ENCODE results near the gene TMEM131L.

TMEM131L gene

DNA sequence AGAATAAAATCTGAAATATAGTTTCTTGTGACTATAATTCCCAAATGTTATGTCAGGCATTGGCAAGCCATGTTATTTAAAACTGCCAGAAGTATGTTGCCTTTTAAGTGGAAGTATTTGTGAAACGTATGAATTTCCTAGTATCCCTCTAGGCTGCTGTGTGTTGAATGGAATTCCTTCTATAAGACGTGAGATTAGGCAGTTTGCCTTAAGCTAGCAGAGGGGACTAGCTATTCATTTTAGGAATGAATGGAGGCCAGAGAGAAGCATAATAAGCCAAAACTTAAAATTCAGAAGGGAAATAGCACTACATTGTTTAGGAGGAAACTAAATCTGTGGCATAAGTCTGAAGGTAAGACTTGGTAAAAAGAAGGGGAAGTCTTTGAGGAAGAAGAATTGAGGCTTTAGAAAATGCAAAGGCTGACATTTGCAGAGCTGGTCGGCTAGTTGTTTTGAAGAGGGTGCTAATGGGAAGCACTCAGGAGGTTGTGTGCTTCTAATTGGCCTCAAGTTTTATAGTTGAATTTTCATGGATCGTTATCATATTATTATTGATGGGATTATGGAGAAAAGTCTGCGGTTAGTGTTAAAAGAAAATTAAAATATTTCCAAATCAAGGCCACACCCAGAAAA, 57.1 kb downstream of the TMEM131L start:
- no peak for DNase-seq

GRCh38 chr4:153523941-153524386, 57.8 kb downstream of the TMEM131L start:
- no peak for DNase-seq

- no peak for DNase-seq
These were observed 58.5 kb downstream of the TMEM131L start for GRCh38 chr4:153524682-153525081.

GRCh38 chr4:153527690-153528089, 61.5 kb downstream of the TMEM131L start:
- DNase-seq = no peak

DNA sequence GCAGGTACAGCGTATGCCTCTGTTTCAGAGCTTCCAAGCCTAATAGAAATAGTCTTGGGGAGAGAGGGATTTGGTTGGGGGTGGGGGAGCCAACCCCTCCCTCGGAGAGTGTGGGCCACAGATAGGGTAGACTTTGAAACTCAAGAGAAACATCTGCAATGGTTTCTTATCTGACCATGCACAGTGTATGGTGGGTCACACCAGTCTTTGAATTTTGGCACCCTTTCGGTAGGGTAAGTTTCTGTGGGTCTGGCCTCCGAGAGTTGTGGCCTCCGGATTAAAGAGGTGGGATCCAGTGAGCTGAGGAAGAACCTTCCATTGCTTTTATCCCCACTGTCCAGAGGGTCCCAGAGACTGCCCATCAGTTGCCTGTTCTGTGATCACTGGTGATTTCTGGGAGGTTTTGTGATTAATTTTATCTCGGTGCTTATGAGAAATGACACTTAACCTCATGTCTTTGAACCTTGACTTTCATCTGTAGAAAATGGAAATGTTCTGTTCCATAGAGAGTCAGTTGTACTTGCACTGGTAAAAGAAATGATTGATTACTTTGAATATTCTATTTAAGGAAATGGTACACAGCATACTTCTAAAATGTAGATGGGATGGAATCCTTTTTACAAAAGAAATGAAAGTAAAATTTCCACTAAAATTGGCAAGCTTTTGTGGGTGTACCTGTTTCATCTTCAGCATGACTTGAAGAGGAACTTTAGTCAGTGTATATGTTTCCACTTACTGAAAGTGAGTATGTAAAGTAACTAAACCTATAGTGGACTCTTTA, 62.7 kb downstream of the TMEM131L start:
- DNase-seq = no peak

DNA sequence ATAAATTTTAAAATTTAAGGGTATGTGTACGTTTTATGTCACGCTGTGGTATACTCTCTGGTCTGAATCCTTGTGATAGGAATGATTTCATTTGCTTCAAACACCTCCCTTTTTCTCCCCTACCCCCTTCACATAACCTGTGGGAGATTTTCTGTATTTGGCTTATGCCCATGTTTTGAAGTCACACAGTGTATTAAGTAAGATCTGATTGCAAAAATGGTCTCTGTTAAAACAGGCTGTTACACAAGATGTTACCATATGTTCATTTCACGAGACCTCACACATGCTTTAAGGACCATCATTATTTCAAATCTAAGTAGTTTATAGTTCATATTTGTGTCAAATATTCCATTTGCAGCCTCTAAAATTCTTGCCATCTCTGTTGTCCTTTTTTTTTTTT, 63.5 kb downstream of the TMEM131L start:
- no peak for DNase-seq

DNA sequence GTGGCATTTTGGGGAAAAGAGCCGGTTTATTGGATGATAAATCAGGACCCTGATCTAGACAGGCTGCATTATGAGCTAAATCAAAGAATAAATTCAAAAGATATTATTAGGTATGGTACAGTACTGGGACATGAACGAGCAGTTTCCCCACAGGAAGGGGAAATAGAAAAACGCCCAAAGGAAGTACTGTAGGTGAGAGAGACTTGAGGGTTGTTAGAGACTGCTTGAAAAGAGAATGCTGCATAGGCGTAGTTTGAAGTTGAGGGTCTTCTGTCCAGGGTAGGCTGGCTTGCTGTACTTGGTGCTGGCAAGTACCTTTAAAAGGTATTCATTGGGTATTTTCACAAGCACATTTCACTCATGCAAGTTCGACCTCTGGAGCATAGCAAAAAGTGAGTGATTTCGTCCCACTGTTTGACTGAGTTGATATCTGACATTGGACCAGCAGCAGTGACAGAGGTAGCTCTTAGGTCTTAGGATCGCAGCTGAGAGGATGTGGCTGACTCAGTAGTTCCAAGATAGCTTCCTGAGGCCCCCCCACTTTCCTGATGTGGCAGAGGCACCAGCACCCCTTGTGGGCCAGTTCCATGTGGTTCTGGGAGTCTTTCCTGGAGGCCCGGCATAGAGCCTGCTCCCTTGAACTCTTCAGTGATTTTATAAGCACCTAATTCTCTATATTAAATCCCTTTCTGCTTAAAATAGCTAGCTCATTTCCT, 64.3 kb downstream of the TMEM131L start:
- DNase-seq = no peak

- no peak for DNase-seq
These were observed 64.8 kb downstream of the TMEM131L start for GRCh38 chr4:153531000-153531358.

GRCh38 chr4:153531976-153532626, 65.9 kb downstream of the TMEM131L start:
- no peak for DNase-seq

DNA sequence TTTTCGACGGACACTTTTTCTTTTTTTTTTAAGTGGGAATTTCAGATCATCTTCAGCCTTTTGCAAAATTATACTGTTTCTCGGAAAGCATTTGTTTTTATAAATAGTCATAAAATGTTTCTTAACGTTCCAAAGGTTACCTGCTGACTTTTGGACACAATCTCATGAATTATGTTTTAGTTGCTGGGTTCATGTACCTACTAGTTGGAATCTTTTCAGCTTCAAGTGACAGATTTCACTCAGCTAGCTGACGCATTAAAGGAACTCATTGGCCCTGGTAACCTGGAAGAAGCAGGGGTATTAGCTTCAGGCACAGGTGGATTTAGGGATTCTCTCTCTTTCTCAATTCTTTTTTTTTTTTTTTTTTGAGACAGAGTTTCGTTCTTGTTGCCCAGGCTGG, 66.5 kb downstream of the TMEM131L start:
- no peak for DNase-seq

DNA sequence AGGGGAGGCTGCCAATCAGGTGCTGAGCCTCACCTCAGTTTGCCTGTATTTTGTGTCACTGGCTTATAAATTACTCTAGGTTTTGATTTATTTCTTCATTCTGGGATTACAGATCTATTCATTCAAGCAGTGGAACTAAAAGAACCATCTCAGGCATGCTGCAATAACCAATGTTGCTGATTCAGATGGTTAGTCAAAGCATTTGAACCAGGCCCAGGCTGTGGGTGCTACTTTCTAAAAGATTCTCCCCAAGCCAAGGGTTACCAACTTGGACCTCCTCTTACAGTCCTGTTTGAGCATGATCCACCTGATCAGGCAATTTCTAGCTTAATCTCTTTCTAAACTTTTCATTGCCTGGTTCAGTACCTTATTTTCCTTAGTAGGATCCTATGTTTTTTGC, 67.2 kb downstream of the TMEM131L start:
- no peak for DNase-seq

GRCh38 chr4:153534792-153535629, 68.9 kb downstream of the TMEM131L start:
- DNase-seq = no peak

- DNase-seq = no peak
These were observed 69.8 kb downstream of the TMEM131L start for GRCh38 chr4:153535772-153536513.

DNA sequence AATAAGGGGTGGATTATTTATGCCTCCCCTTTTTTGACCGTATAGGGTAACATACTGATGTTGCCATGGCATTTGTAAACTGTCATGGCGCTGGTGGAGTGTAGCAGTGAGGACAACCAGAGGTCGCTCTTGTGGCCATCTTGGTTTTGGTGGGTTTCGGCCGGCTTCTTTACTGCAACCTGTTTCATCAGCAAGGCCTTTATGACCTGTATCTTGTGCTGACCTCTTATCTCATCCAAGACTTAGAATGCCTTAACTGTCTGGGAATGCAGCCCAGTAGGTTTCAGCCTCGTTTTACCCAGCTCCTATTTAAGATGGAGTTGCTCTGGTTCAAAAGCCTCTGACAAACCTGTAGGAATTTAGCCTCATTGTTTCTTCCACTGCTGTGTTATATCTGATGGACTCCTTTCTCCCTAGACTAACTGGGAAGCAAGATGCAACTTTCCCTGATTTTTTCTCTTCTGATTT, 71.4 kb downstream of the TMEM131L start:
- DNase-seq = no peak

- DNase-seq = no peak
These were observed 72.6 kb downstream of the TMEM131L start for GRCh38 chr4:153538487-153539357.

DNA sequence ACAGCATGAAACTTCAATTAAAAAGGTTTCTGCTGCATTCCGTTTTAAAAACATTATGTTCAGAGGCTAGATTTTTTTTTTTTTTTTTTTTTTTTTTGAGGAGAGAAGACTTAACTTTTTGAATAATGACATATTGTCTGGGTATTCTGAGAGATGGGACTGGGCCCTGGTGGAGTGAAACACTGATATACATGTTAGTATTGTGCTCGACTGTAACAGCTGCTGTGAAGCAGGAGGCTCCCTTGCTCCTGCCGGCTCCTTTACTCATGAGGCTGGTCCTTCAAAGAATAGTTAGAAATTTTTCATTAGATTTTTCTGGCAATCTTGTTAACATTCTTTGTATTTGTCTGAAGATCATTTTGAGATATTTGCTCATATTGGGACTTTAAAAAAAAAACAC, 73.3 kb downstream of the TMEM131L start:
- no peak for DNase-seq

DNA sequence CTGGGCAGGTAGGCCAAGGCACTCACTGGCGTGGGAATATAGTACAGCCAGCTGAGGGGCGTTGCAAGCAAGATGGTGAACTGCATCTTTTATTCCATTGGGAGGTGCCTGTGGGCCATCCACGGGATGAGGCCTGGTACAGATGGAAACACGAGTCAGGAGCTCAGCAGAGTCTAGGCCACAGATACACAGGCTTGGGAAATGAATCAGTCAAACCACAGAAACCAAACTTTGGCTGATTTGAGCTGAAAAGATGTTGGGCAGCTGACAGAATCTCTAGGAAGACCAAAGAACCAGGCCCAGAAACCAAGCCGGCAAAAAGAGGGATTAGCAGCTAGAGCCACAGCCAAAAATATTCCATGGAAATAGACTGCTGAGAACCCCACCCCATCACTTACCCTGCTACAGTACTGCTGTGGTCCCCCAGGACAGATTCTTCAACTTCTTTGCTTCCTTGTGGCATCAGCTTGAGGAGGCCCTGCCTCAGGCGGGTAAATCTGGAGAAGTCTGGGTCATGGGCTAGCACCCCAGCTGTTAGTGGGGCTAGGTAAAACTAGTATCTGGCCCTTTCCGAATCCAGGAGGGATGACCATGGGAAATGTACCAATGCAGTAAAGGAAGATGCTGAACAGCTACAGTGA, 75.4 kb downstream of the TMEM131L start:
- DNase-seq = no peak

- DNase-seq = no peak
These were observed 76.0 kb downstream of the TMEM131L start for GRCh38 chr4:153542131-153542530.

- no peak for DNase-seq
These were observed 76.7 kb downstream of the TMEM131L start for GRCh38 chr4:153542834-153543233.

DNA sequence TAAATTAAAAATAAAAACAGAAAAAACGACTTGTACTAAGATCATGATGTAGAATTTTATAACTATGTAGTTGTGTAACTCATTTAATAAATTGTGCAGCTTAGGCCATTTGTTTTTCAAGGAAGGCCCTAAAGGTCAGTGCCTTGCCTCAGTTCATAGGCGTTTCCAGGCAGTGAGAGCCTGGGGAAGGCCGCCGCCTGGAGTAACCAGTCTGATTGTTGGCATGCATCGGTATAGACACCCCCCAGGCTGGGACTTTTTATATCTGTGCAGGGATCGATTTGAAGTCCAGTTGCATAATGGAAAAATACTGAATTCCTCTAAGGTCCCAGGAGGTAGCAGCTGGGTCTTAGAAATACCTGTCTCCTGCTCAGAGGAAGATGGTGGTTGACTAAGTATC, 77.2 kb downstream of the TMEM131L start:
- DNase-seq = no peak
